ENCODE measurements around the gene GPR143. TPM values are rescaled to one million over a fixed set of nuclear protein-coding genes. Genes with fewer than 3 reads are reported as not detected.

GPR143 gene
- 0.21 to 0.49 TPM (median 0.34 TPM) in 5 replicates for total RNA-seq (2022; extraction: Qiagen RNA extraction)

GRCh38 chrX:9765737-9766097 lies at the start of gene GPR143:
TSS of gene GPR143 (minus strand) at chrX:9765847. CDS start at chrX:9765817, 30 bp downstream.

DNA sequence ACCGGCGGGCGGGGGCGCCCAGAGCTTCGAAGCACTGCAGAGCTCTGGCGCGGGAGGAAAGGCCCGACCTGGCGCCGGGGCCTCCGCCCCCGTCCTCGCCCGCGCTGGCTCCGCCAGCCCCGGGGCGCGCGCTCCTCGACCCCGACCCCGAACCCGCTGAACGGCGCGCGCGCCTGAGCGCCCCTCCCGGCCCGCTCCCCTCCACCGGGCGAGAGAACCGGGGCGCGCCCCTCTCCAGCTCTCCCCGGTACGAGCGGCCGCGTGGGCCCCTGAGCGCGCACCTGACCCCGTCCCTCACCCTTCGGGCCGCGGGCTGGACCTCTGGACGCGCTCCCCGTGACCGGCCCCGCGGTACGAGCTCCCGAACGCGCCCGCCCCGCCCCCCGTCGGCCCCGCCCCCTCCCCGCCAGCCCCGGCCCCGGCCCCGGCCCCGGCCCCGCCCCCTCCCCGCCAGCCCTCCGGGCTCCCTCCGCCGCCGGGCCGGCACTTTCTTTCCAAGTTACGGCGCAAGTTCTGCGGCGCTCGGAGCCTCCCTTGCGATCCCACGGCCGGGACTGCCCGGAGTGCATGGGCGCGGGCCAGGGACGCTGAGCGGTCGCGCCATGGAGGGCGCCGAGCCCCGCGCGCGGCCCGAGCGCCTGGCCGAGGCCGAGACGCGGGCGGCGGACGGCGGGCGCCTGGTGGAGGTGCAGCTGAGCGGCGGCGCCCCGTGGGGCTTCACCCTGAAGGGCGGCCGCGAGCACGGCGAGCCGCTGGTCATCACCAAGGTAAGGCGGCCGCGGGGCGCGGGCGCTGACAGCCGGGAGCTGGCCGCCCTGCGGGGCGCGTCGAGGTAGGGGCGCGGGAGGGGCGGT lies 20.5 kb upstream of the GPR143 start, which contains the start of gene SHROOM2:
Gene SHROOM2 (plus strand): TSS at position 486 of the 854 bp plus-strand sequence. CDS start 117 bp downstream, at position 603.

Other genes with a start within 250 kb of the GPR143 start
- 0.74 to 1.1 TPM (median 0.95 TPM) in 5 replicates for gene SHROOM2, start 20.6 kb upstream of the GPR143 start, total RNA-seq (2022; extraction: Qiagen RNA extraction)
- not detected in 5 replicates for gene CLDN34, start 201.5 kb upstream of the GPR143 start, total RNA-seq (2022; extraction: Qiagen RNA extraction)